GM12878 (cell line): ENCODE data around the gene TEC. TPM values are rescaled to one million over a fixed set of nuclear protein-coding genes. Genes with fewer than 3 reads are reported as not detected.
"Not testable (repeated sequence)": the region's sequence is repeated elsewhere in the genome, so short reads cannot be mapped to it uniquely, and the experiment has no call there.

Experiments used
- ATAC-seq: fragments of 200-7000 bp; cut with Tn5 transposase; 3 replicates; pipeline ENCODE4 v1.9.1; 2020; ENCODE audit warnings: mild to moderate bottlenecking, moderate library complexity
- BruUV-seq: library from RNA; stranded (reverse); fragments of 400-500 nt; replicated peaks from 2 replicates; lab custom pipeline; 2021; lab: Mats Ljungman, UMichigan
- CTCF ChIA-PET: fragments of 300-600 bp; sonication (Branson Sonifier 250); formaldehyde crosslinking; extraction: SDS; loops from one replicate; lab custom pipeline; 2021; ENCODE audit warnings: inconsistent platforms; lab: Yijun Ruan, JAX
- POLR2A ChIA-PET: fragments of 350-600 bp; formaldehyde crosslinking; extraction: SDS; loops from one replicate; lab custom pipeline; 2021; ENCODE audit warnings: inconsistent platforms; lab: Charles Lee
- RAD21 ChIA-PET: fragments of 300-600 bp; sonication (Branson Sonifier 250); formaldehyde crosslinking; loops from one replicate; lab custom pipeline; 2023; ENCODE audit warnings: antibody characterized with exemption; ENCODE audit not compliant: unreplicated experiment; lab: Charles Lee
- SMC1A ChIA-PET: fragments of 300-600 bp; sonication (Branson Sonifier 250); formaldehyde crosslinking; loops from one replicate; lab custom pipeline; 2023; ENCODE audit not compliant: unreplicated experiment, uncharacterized antibody; lab: Charles Lee
- DNase-seq: peaks from one replicate; pipeline ENCODE4 v3.0.0-alpha.2; 2011; ENCODE audit warnings: low read depth, low spot score
- FAIRE-seq: peaks from 3 replicates; lab custom pipeline; 2011; peaks lifted over from hg19 to GRCh38; lab: Jason Lieb, UNC
- H2AFZ ChIP-seq: 2 replicates; pipeline ENCODE4 v1.6.0; 2011; ENCODE audit warnings: low read depth, low read length, control low read depth; ENCODE audit not compliant: control insufficient read depth
- H3K27ac ChIP-seq: 2 replicates; pipeline ENCODE4 v1.5.1; 2011; ENCODE audit warnings: control low read depth; ENCODE audit not compliant: control insufficient read depth, insufficient read depth
- H3K27me3 ChIP-seq, 2 experiments: replicated peaks in 1 of 2; 2 replicates each; pipeline versions ENCODE4 v1.6.0 to v1.6.1; 2011; ENCODE audit warnings: low read length in 1 of 2; ENCODE audit not compliant: control insufficient read depth in 2 of 2, insufficient read depth in 2 of 2
- H3K36me3 ChIP-seq, 2 experiments: 2 replicates each; pipeline ENCODE4 v1.5.1; 2011; ENCODE audit warnings: low read length in 1 of 2; ENCODE audit not compliant: control insufficient read depth in 2 of 2, insufficient read depth in 2 of 2
- H3K4me1 ChIP-seq: 2 replicates; pipeline ENCODE4 v1.6.1; 2011; ENCODE audit warnings: mild to moderate bottlenecking, low read length, moderate library complexity, mixed read lengths; ENCODE audit not compliant: control insufficient read depth, insufficient read depth
- H3K4me2 ChIP-seq: 2 replicates; pipeline ENCODE4 v1.6.0; 2011; ENCODE audit warnings: control low read depth; ENCODE audit not compliant: control insufficient read depth, insufficient read depth
- H3K4me3 ChIP-seq: fragments of 200-600 bp; sonication (generic); 2 replicates; pipeline ENCODE4 v1.5.1; 2016
- H3K79me2 ChIP-seq: 2 replicates; pipeline ENCODE4 v1.6.0; 2011; ENCODE audit warnings: low read length; ENCODE audit not compliant: control insufficient read depth, insufficient read depth
- H3K9ac ChIP-seq: 2 replicates; pipeline ENCODE4 v1.8.0; 2011; ENCODE audit warnings: low read length, control low read depth, mixed read lengths; ENCODE audit not compliant: control insufficient read depth, insufficient read depth
- H3K9me3 ChIP-seq: replicated peaks from 3 replicates; pipeline ENCODE4 v1.5.1; 2011; ENCODE audit warnings: mild to moderate bottlenecking, low read length; ENCODE audit not compliant: control insufficient read depth, insufficient read depth
- H4K20me1 ChIP-seq: 2 replicates; pipeline ENCODE4 v1.6.0; 2011; ENCODE audit not compliant: control insufficient read depth, insufficient read depth
- IKZF1 ChIP-seq: fragments of 450-650 bp; conservative IDR thresholded peaks from 2 replicates; pipeline ENCODE4 v1.6.1; 2017; ENCODE audit warnings: antibody characterized with exemption, mild to moderate bottlenecking
- IKZF2 ChIP-seq, 2 experiments: fragments of 450-650 bp; IDR thresholded peaks; 2 replicates each; pipeline ENCODE4 v1.6.1; 2017; ENCODE audit warnings: mild to moderate bottlenecking in 2 of 2, moderate library complexity in 2 of 2
- MTA2 ChIP-seq: fragments of 450-650 bp; IDR thresholded peaks from 2 replicates; pipeline ENCODE4 v1.6.1; 2016; ENCODE audit warnings: low read depth, mild to moderate bottlenecking, moderate library complexity
- PAX8 ChIP-seq: fragments of 450-650 bp; IDR thresholded peaks from 2 replicates; pipeline ENCODE4 v1.6.1; 2017; ENCODE audit warnings: mild to moderate bottlenecking, moderate library complexity
- POU2F2 ChIP-seq: IDR thresholded peaks from 3 replicates; pipeline ENCODE4 v1.6.1; 2011; ENCODE audit warnings: low read depth, mild to moderate bottlenecking, low read length, borderline replicate concordance
- RAD21 ChIP-seq: IDR thresholded peaks from 2 replicates; pipeline ENCODE4 v1.6.1; 2011; ENCODE audit warnings: mild to moderate bottlenecking, low read depth, low read length, moderate library complexity; ENCODE audit not compliant: insufficient read depth
- SMC3 ChIP-seq: IDR thresholded peaks from 2 replicates; pipeline ENCODE4 v1.6.1; 2011; ENCODE audit warnings: low read length, improper control_type of control experiment, borderline replicate concordance
- SUZ12 ChIP-seq: fragments of 200-600 bp; sonication (generic); IDR thresholded peaks from one replicate; pipeline ENCODE4 v1.6.1; 2018; ENCODE audit warnings: antibody characterized with exemption, mild to moderate bottlenecking; ENCODE audit not compliant: unreplicated experiment
- YY1 ChIP-seq: IDR thresholded peaks from 2 replicates; pipeline ENCODE4 v1.6.1; 2011; ENCODE audit warnings: low read depth, mild to moderate bottlenecking, low read length
- WGBS: methylation state at CpG from one replicate; pipeline ENCODE4 v1.1.6; 2016; ENCODE audit warnings: low lambda C conversion rate; ENCODE audit not compliant: insufficient replicate concordance, insufficient coverage; ENCODE audit errors: missing lambda C conversion rate; 5-methylcytosine and 5-hydroxymethylcytosine counted together
- in situ Hi-C: fragments of 300-500 bp; cut with MboI; formaldehyde crosslinking; loops from 9 replicates; pipeline ENCODE4 v1.14.3; 2018; ENCODE audit warnings: mixed read lengths
- intact Hi-C: fragments of 100-400 bp; cut with micrococcal nuclease; formaldehyde crosslinking; loops from one replicate; pipeline ENCODE4 v1.14.2; 2022; ENCODE audit not compliant: unreplicated experiment
- polyA plus RNA-seq, 11 experiments: library from polyadenylated mRNA; depleted of rRNA in 4 of 11; unstranded in 6 of 11; stranded (reverse) in 5 of 11; fragments of >200 nt; fragmentation: Nextera tagmentation in 4 of 11; fragmentation: Illumina TruSeq in 1 of 11; extraction: Ambion mirVana in 4 of 11; extraction: Trizol in 1 of 11; gene quantifications; 1 replicate in 1 of 11; 2 replicates in 10 of 11; pipeline versions ENCODE4 v1.2.1 to v1.2.3, GENCODE V29; 2011 to 2016; ENCODE audit warnings: inconsistent platforms in 2 of 11, missing spikeins in 2 of 11, low read depth in 1 of 11
- total RNA-seq, 4 experiments: library from RNA; depleted of rRNA in 3 of 4; stranded (reverse); fragments of >200 nt in 3 of 4; fragmentation: Illumina TruSeq in 1 of 4; extraction: Trizol in 1 of 4; gene quantifications; 2 replicates each; pipeline versions ENCODE4 v1.2.1 to v1.2.3, GENCODE V29; 2013 to 2021
- TF ChIP-seq, protein P1 (sequence below), 3 experiments: IDR thresholded peaks in 2 of 3; conservative IDR thresholded peaks in 1 of 3; 2 replicates each; pipeline ENCODE4 v1.5.1; 2011; ENCODE audit warnings: low read depth in 3 of 3, low read length in 3 of 3, mild to moderate bottlenecking in 3 of 3, control low read depth in 2 of 3, moderate library complexity in 2 of 3, inconsistent platforms in 1 of 3, mixed read lengths in 1 of 3; ENCODE audit not compliant: control insufficient read depth in 2 of 3, insufficient read depth in 1 of 3; ENCODE audit errors: extremely low read depth in 1 of 3

TEC gene
- total and polyA plus RNA-seq, 10 of the 15 experiments (the other 5 are each of a cell fraction or from before 2014, with no cell fraction given): 7.4 to 27.2 (median 17.1) TPM

DNA sequence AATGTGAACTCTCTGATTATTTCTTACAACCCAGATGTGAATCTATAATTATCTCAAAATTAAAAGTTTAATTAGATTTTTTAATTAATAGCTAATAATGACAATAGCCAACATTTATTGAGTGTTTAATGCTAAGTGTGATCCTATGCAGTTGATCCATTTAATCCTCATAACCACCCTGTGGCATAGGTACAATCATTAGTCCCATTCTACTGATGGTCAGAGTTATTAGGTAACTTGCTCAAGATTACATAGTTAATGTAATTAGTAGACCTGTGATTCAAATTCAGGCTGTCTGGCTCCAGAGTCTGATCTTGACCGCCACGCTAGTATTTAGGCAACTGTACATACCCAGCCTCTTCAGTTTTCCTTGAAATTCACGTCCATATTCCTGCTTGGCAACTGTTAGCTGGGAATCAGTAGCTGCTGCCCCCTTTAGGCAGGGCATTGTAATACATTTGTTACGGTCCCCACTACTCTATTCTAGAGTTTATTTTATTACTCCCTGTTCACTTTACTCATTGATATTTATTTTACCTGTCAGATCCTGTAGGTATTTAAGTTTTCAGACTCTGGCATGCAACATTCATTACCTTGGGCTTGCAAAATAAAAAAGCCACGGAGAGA lies 20.6 kb upstream of the TEC start:
- Histone ChIP-seq H3K9ac (no peak overlapping the region), H3K4me2 (no peak overlapping the region), H3K4me1 (no peaks in the 10 kb centered on the region), H2AFZ (no peak overlapping the region), H4K20me1 (no peaks in the 10 kb centered on the region), H3K4me3 (no peak overlapping the region), H3K9me3 (no peaks in the 10 kb centered on the region), H3K27ac (no peak overlapping the region), H3K79me2 (no peaks in the 10 kb centered on the region), H3K27me3 (no peaks in the 10 kb centered on the region), H3K36me3 (no peaks in the 10 kb centered on the region)
- ChIA-PET POLR2A (interaction anchor here (1.0 kb wide), 1 partner anchor 172 kb away, joined by 4 read pairs; no protein-coding TSS in a partner anchor), SMC1A (interaction anchor here (0.6 to 2.0 kb wide), 15 partner anchors 11 to 181 kb away, joined by 3 to 11 read pairs (median 3); no protein-coding TSS in a partner anchor), RAD21 (interaction anchor here (0.5 to 1.4 kb wide), 7 partner anchors 9 to 325 kb away, joined by 3 to 6 read pairs (median 4); no protein-coding TSS in a partner anchor), CTCF (interaction anchor here (0.6 to 2.2 kb wide), 26 partner anchors 8 to 688 kb away, joined by 3 to 33 read pairs (median 3); no protein-coding TSS in a partner anchor)
- TF ChIP-seq SUZ12: no peak
- 0 out of 2 replicates have a peak, but pooled peaks have one; percentile 31 for TF ChIP-seq YY1
- peak; percentile 52; the same call in 1 of the 2 replicates for TF ChIP-seq SMC3
- no peak for TF ChIP-seq MTA2
- peak in 1 of 2 experiments; percentile 27; a peak in 1 of 4 replicates for TF ChIP-seq IKZF2 (IDR thresholded peaks at IDR 0.05)
- TF ChIP-seq IKZF1: peak; percentile 38; the same call in 1 of the 2 replicates
- peak; percentile 65 for TF ChIP-seq RAD21
- TF ChIP-seq PAX8: no peak
- TF ChIP-seq POU2F2: 0 out of 3 replicates have a peak, but pooled peaks have one; percentile 25
- TF ChIP-seq, protein P1, sequence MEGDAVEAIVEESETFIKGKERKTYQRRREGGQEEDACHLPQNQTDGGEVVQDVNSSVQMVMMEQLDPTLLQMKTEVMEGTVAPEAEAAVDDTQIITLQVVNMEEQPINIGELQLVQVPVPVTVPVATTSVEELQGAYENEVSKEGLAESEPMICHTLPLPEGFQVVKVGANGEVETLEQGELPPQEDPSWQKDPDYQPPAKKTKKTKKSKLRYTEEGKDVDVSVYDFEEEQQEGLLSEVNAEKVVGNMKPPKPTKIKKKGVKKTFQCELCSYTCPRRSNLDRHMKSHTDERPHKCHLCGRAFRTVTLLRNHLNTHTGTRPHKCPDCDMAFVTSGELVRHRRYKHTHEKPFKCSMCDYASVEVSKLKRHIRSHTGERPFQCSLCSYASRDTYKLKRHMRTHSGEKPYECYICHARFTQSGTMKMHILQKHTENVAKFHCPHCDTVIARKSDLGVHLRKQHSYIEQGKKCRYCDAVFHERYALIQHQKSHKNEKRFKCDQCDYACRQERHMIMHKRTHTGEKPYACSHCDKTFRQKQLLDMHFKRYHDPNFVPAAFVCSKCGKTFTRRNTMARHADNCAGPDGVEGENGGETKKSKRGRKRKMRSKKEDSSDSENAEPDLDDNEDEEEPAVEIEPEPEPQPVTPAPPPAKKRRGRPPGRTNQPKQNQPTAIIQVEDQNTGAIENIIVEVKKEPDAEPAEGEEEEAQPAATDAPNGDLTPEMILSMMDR (IDR thresholded peaks at IDR 0.05 in 2 of 3, conservative IDR thresholded peaks at IDR 0.05 in 1 of 3; ENCODE audit: control insufficient read depth in 2 of 3, extremely low read depth in 1 of 3, insufficient read depth in 1 of 3, low read depth in 3 of 3, low read length in 3 of 3): peak; percentile 64 to 76 (median 66)
- intact Hi-C loops (loop anchor here (5.0 kb wide), 1 partner anchor 163 kb away; no protein-coding TSS in a partner anchor), in situ Hi-C loops (no loop called here)
- no TSS peak for BruUV-seq
- DNase-seq: no peak
- FAIRE-seq: no peak
- ATAC-seq: peak; percentile 82
- WGBS: 39% methylated on average over 5 of the region's 5 CpGs

DNA sequence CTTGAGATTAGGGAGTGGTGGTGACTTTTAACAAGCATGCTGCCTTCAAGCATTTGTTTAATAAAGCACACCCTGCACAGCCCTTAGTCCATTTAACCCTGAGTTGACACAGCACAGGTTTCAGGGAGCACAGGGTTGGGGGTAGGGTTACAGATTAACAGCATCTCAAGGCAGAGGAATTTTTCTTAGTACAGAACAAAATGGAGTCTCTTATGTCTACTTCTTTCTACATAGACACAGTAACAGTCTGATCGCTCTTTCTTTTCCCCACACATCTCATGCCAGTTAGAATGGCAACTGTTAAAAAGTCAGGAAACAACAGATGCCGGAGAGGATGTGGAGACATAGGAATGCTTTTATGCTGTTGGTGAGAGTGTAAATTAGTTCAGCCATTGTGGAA lies 16.4 kb upstream of the TEC start:
- FAIRE-seq, in situ Hi-C loops, H4K20me1 ChIP-seq, H3K79me2 ChIP-seq, H3K4me3 ChIP-seq, H2AFZ ChIP-seq, H3K4me2 ChIP-seq, BruUV-seq, CTCF ChIA-PET, POLR2A ChIA-PET, ATAC-seq, H3K27me3 ChIP-seq, H3K9me3 ChIP-seq, DNase-seq, H3K9ac ChIP-seq, RAD21 ChIA-PET, H3K4me1 ChIP-seq, H3K27ac ChIP-seq, SMC1A ChIA-PET, intact Hi-C loops, H3K36me3 ChIP-seq: not testable (repeated sequence)
- WGBS: 100% methylated on average over 2 of the region's 2 CpGs
